ENCODE measurements around the gene HTRA3. TPM values are rescaled to one million over a fixed set of nuclear protein-coding genes. Genes with fewer than 3 reads are reported as not detected.

The HTRA3 gene
- total RNA-seq, 1 donor from 2014 or later, result 0.16 TPM

GRCh38 chr4:8289956-8290700 is 20.6 kb downstream of the HTRA3 start:
- no peak for TF ChIP-seq CTCF (IDR thresholded peaks at IDR 0.05)
- no peak for DNase-seq (ENCODE audit: extremely low spot score, unreplicated experiment)
- H3K27me3 Mint-ChIP-seq (ENCODE audit: unreplicated experiment), result peaks cover 9% of the 10 kb centered on the region
- H3K4me1 Mint-ChIP-seq (ENCODE audit: unreplicated experiment), result no peaks in the 10 kb centered on the region
- H3K4me3 Mint-ChIP-seq (ENCODE audit: unreplicated experiment), result no peak overlapping the region
- H3K9me3 Mint-ChIP-seq (ENCODE audit: unreplicated experiment), result no peaks in the 10 kb centered on the region
- no peaks in the 10 kb centered on the region for H3K36me3 Mint-ChIP-seq (ENCODE audit: unreplicated experiment)
- no peak overlapping the region for H3K27ac Mint-ChIP-seq (ENCODE audit: unreplicated experiment)

GRCh38 chr4:8290701-8290970 is 21.1 kb downstream of the HTRA3 start:
- TF ChIP-seq CTCF (IDR thresholded peaks at IDR 0.05), result no peak
- no peaks in the 10 kb centered on the region for H3K36me3 Mint-ChIP-seq (ENCODE audit: unreplicated experiment)
- H3K9me3 Mint-ChIP-seq (ENCODE audit: unreplicated experiment), result no peaks in the 10 kb centered on the region
- no peak for DNase-seq (ENCODE audit: extremely low spot score, unreplicated experiment)
- no peaks in the 10 kb centered on the region for H3K4me1 Mint-ChIP-seq (ENCODE audit: unreplicated experiment)
- H3K27me3 Mint-ChIP-seq (ENCODE audit: unreplicated experiment), result peaks cover 9% of the 10 kb centered on the region
- no peak overlapping the region for H3K4me3 Mint-ChIP-seq (ENCODE audit: unreplicated experiment)
- H3K27ac Mint-ChIP-seq (ENCODE audit: unreplicated experiment), result no peak overlapping the region

DNA sequence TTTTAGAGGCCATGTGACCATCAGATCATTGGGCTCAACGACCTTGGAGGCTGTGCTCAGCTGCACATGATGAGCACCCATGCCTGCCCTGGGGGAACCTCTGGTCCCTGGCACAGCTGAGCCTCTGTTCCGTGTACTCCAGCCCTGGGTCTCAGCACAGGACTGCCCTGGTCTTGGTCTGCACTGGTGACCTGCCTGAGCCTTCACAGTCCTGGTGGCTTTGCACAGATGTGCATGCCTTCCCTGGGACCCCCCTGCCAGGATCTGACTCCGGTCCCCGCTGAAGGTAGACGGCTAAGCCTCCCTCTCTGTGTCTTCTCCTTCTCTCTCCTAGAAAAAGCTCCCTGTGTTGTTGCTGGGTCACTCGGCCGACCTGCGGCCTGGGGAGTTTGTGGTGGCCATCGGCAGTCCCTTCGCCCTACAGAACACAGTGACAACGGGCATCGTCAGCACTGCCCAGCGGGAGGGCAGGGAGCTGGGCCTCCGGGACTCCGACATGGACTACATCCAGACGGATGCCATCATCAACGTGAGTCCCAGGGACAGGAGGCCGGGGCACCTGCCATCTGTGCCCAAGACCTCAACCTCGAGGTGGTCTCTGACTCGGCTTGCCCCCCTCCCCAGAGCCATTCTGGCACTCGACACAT is 21.6 kb downstream of the HTRA3 start:
- DNase-seq (ENCODE audit: extremely low spot score, unreplicated experiment), result no peak
- Mint-ChIP-seq H3K27me3 (ENCODE audit: unreplicated experiment) (peaks cover 9% of the 10 kb centered on the region), H3K9me3 (ENCODE audit: unreplicated experiment) (no peaks in the 10 kb centered on the region), H3K4me1 (ENCODE audit: unreplicated experiment) (no peaks in the 10 kb centered on the region), H3K27ac (ENCODE audit: unreplicated experiment) (no peak overlapping the region), H3K36me3 (ENCODE audit: unreplicated experiment) (no peaks in the 10 kb centered on the region), H3K4me3 (ENCODE audit: unreplicated experiment) (no peak overlapping the region)
- TF ChIP-seq CTCF (IDR thresholded peaks at IDR 0.05), result no peak

GRCh38 chr4:8291701-8292477 is 22.3 kb downstream of the HTRA3 start:
- H3K36me3 Mint-ChIP-seq (ENCODE audit: unreplicated experiment), result no peaks in the 10 kb centered on the region
- H3K27ac Mint-ChIP-seq (ENCODE audit: unreplicated experiment), result no peak overlapping the region
- H3K4me1 Mint-ChIP-seq (ENCODE audit: unreplicated experiment), result no peaks in the 10 kb centered on the region
- H3K4me3 Mint-ChIP-seq (ENCODE audit: unreplicated experiment), result no peak overlapping the region
- peaks cover 9% of the 10 kb centered on the region for H3K27me3 Mint-ChIP-seq (ENCODE audit: unreplicated experiment)
- H3K9me3 Mint-ChIP-seq (ENCODE audit: unreplicated experiment), result no peaks in the 10 kb centered on the region
- no peak for DNase-seq (ENCODE audit: extremely low spot score, unreplicated experiment)
- TF ChIP-seq CTCF (IDR thresholded peaks at IDR 0.05), result no peak

DNA sequence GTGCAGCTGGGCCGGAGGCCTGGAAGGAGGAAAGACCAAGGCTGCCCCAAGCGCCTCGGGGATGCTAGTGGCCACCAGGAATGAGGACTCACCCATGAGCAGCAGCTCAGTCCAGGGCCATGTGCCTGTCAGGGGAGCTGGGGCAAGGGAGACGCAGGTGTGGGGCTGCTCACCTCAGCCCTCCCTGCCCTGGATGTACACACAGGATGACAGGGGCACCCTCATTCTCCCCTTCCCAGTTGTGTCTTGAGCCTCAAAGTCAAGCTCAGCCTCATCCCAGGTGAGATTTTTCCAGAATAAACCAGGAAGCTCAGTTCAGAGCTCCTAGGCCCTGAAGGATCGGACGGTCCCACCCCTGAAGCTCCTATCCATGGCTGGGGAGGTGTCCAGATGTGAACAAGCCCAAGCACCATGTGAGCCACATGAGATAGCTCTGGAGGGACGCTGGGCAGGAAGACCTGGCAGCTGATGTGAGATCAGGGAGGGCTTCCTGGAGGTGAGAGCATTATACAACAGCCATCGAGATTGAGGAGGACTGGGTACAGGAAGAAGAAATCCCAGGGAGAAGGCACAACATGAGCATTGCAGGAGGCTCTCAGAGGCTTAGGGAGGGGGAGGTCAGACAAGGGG is 23.0 kb downstream of the HTRA3 start:
- peaks cover 4% of the 10 kb centered on the region for H3K27me3 Mint-ChIP-seq (ENCODE audit: unreplicated experiment)
- no peak overlapping the region for H3K4me3 Mint-ChIP-seq (ENCODE audit: unreplicated experiment)
- H3K27ac Mint-ChIP-seq (ENCODE audit: unreplicated experiment), result no peak overlapping the region
- H3K9me3 Mint-ChIP-seq (ENCODE audit: unreplicated experiment), result no peaks in the 10 kb centered on the region
- no peaks in the 10 kb centered on the region for H3K36me3 Mint-ChIP-seq (ENCODE audit: unreplicated experiment)
- no peak for TF ChIP-seq CTCF (IDR thresholded peaks at IDR 0.05)
- no peaks in the 10 kb centered on the region for H3K4me1 Mint-ChIP-seq (ENCODE audit: unreplicated experiment)
- no peak for DNase-seq (ENCODE audit: extremely low spot score, unreplicated experiment)
